Measurements from ENCODE around the gene TTC28. TPM values are rescaled to one million over a fixed set of nuclear protein-coding genes. Genes with fewer than 3 reads are reported as not detected.

Gene TTC28
- total and polyA plus RNA-seq, 8 donors, result 31.1 to 44.2 (median 41.4) TPM

GRCh38 chr22:27962268-27963044, 717.2 kb downstream of the TTC28 start:
- Histone ChIP-seq H3K27me3 (no peaks in the 10 kb centered on the region), H3K4me1 (peaks cover 0 to 10% of the 10 kb centered on the region in 2 donors), H3K27ac (peak overlapping the region in 1 of 2 donors; percentile 36), H3K4me3 (no peak overlapping the region), H3K36me3 (no peaks in the 10 kb centered on the region), H3K9me3 (no peaks in the 10 kb centered on the region)
- TF ChIP-seq, protein P1, sequence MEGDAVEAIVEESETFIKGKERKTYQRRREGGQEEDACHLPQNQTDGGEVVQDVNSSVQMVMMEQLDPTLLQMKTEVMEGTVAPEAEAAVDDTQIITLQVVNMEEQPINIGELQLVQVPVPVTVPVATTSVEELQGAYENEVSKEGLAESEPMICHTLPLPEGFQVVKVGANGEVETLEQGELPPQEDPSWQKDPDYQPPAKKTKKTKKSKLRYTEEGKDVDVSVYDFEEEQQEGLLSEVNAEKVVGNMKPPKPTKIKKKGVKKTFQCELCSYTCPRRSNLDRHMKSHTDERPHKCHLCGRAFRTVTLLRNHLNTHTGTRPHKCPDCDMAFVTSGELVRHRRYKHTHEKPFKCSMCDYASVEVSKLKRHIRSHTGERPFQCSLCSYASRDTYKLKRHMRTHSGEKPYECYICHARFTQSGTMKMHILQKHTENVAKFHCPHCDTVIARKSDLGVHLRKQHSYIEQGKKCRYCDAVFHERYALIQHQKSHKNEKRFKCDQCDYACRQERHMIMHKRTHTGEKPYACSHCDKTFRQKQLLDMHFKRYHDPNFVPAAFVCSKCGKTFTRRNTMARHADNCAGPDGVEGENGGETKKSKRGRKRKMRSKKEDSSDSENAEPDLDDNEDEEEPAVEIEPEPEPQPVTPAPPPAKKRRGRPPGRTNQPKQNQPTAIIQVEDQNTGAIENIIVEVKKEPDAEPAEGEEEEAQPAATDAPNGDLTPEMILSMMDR (IDR thresholded peaks at IDR 0.05), result no peak
- ATAC-seq (peak; percentile 33), DNase-seq (peak in 2 of 4 donors; percentile 36 to 59)
- intact Hi-C loops (cut with DNase I), result no loop called here

DNA sequence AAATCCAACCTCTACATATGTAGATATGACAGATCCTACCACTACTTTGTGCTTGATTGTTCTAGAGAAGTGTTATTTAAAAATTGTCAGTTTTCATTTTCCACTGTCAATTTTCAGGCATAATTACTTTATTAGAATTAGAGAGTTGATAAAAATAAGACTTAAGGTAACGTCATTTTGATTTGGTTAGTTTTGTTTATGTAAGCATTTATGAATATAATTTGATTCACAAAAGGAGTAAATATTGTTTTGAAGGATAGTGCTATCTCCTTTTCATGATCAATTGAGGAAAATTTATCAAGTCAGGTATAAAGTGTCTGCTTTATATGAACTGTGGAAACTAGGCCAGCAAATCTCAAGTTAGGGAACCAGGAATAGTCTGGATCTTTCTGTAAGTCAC, 718.0 kb downstream of the TTC28 start:
- ATAC-seq (no peak), DNase-seq (no peak)
- no peaks in the 10 kb centered on the region for H3K27me3 ChIP-seq
- TF ChIP-seq, protein P1 (IDR thresholded peaks at IDR 0.05), result no peak
- H3K4me1 ChIP-seq, result peaks cover 0 to 10% of the 10 kb centered on the region in 2 donors
- H3K9me3 ChIP-seq, result no peaks in the 10 kb centered on the region
- H3K27ac ChIP-seq, result no peak overlapping the region
- H3K36me3 ChIP-seq, result no peaks in the 10 kb centered on the region
- intact Hi-C loops (cut with DNase I), result no loop called here
- H3K4me3 ChIP-seq, result no peak overlapping the region

DNA sequence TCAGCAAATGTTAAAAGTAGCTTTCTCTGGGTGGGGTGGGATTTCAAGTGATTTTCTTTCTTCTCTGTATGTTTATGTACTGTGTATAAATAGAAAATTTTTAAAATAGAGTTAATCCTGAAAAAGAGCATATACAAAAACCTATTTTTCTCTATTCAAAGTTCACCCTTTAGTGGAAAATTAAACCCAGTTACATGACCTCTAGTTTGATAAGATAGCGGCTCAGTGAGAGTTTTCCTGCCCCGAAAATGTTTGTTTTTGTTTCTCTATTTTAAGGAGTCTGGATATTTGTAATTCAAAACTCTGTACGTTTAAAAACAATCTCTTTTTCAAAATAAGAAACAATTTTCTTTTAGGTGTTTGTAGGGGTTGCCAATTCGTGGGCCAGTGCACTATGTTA, 718.5 kb downstream of the TTC28 start:
- DNase-seq (no peak), ATAC-seq (no peak)
- Histone ChIP-seq H3K4me3 (no peak overlapping the region), H3K4me1 (peaks cover 0 to 10% of the 10 kb centered on the region in 2 donors), H3K27me3 (no peaks in the 10 kb centered on the region), H3K9me3 (peaks cover 0 to 2% of the 10 kb centered on the region in 2 donors), H3K36me3 (no peaks in the 10 kb centered on the region), H3K27ac (no peak overlapping the region)
- TF ChIP-seq, protein P1 (IDR thresholded peaks at IDR 0.05), result no peak
- intact Hi-C loops (cut with DNase I), result no loop called here

- Histone ChIP-seq H3K9me3 (peaks cover 0 to 2% of the 10 kb centered on the region in 2 donors), H3K4me3 (no peak overlapping the region), H3K4me1 (peaks cover 0 to 10% of the 10 kb centered on the region in 2 donors), H3K27me3 (no peaks in the 10 kb centered on the region), H3K27ac (no peak overlapping the region), H3K36me3 (no peaks in the 10 kb centered on the region)
- intact Hi-C loops (cut with DNase I), result no loop called here
- TF ChIP-seq, protein P1 (IDR thresholded peaks at IDR 0.05), result no peak
- ATAC-seq (peak; percentile 38), DNase-seq (no peak)
Observed at GRCh38 chr22:27959335-27960090, 720.1 kb downstream of the TTC28 start.

GRCh38 chr22:27952779-27953178, 726.9 kb downstream of the TTC28 start:
- no peak overlapping the region for H3K4me3 ChIP-seq
- H3K27ac ChIP-seq, result no peak overlapping the region
- peaks cover 4 to 12% of the 10 kb centered on the region in 2 donors for H3K4me1 ChIP-seq
- intact Hi-C loops (cut with DNase I), result no loop called here
- no peaks in the 10 kb centered on the region for H3K27me3 ChIP-seq
- H3K9me3 ChIP-seq, result peaks cover 0 to 2% of the 10 kb centered on the region in 2 donors
- TF ChIP-seq, protein P1 (IDR thresholded peaks at IDR 0.05), result no peak
- no peaks in the 10 kb centered on the region for H3K36me3 ChIP-seq
- ATAC-seq, result peak; percentile 53
- DNase-seq, result peak in 2 of 4 donors; percentile 14 to 32

Data from left lung (tissue), 10 donors.